ENCODE measurements around the gene EIF4E2.

The EIF4E2 gene

GRCh38 chr2:232604535-232604934 is 54.0 kb downstream of the EIF4E2 start:
- no peak for DNase-seq

- DNase-seq, result no peak
These were observed 56.5 kb downstream of the EIF4E2 start for GRCh38 chr2:232607011-232607410.

GRCh38 chr2:232609607-232610006 is 59.1 kb downstream of the EIF4E2 start:
- DNase-seq, result no peak

GRCh38 chr2:232610081-232610480 is 59.6 kb downstream of the EIF4E2 start:
- no peak for DNase-seq

- no peak for DNase-seq
These were observed 60.6 kb downstream of the EIF4E2 start for GRCh38 chr2:232611061-232611460.

GRCh38 chr2:232611559-232612218 is 61.2 kb downstream of the EIF4E2 start:
- peak; percentile 33 for DNase-seq

- no peak for DNase-seq
These were observed 63.1 kb downstream of the EIF4E2 start for GRCh38 chr2:232613538-232614134.

GRCh38 chr2:232615339-232615738 is 64.8 kb downstream of the EIF4E2 start:
- no peak for DNase-seq

All from NCI-H1694 (cell line).